K562 (cell line): Measurements from ENCODE around the gene PTH1R. TPM values are rescaled to one million over a fixed set of nuclear protein-coding genes. Genes with fewer than 3 reads are reported as not detected.

Experiments used
- ATAC-seq: fragments of 200-7000 bp; cut with Tn5 transposase; 3 replicates; pipeline ENCODE4 v1.9.1; 2020; ENCODE audit warnings: moderate library complexity
- BruUV-seq: library from RNA; stranded (reverse); fragments of 400-500 nt; replicated peaks from 2 replicates; lab custom pipeline; 2021; lab: Mats Ljungman, UMichigan
- CTCF ChIA-PET: fragments of 300-600 bp; formaldehyde crosslinking; extraction: SDS; loops from one replicate; lab custom pipeline; 2021; ENCODE audit warnings: low intra/inter-chr PET ratio; lab: Yijun Ruan, JAX
- POLR2A ChIA-PET: fragments of 300-600, 350-650 bp; sonication (Branson Sonifier 250); formaldehyde crosslinking; extraction: SDS; loops from one replicate; lab custom pipeline; 2021; ENCODE audit warnings: antibody characterized with exemption, inconsistent platforms; lab: Yijun Ruan, JAX
- DNase-seq, 4 experiments: peaks; one replicate each; pipeline versions ENCODE4 v3.0.0 to v3.0.0-alpha.2; 2011 to 2018; ENCODE audit warnings: low spot score in 3 of 4, mixed read lengths in 3 of 4; ENCODE audit errors: extremely low read depth in 1 of 4
- FAIRE-seq: peaks from 2 replicates; lab custom pipeline; 2011; peaks lifted over from hg19 to GRCh38; lab: Jason Lieb, UNC
- H2AFZ ChIP-seq: 2 replicates; pipeline ENCODE4 v1.6.0; 2011; ENCODE audit warnings: low read depth, low read length, control low read depth, inconsistent platforms
- H3K27ac ChIP-seq: fragments of 200-600 bp; 3 replicates; pipeline ENCODE4 v1.8.0; 2011; ENCODE audit warnings: low read depth, mild to moderate bottlenecking, control low read depth, inconsistent platforms, low read length, moderate library complexity, mixed read lengths; ENCODE audit errors: extremely low read depth
- H3K27me3 ChIP-seq, 2 experiments: fragments of 300-600 bp in 1 of 2; 2 replicates in 1 of 2; 3 replicates in 1 of 2; pipeline versions ENCODE4 v1.6.0 to v1.8.0; 2011; ENCODE audit warnings: inconsistent platforms in 2 of 2, low read length in 2 of 2, mild to moderate bottlenecking in 1 of 2, mixed read lengths in 1 of 2, moderate library complexity in 1 of 2; ENCODE audit not compliant: control insufficient read depth in 2 of 2, insufficient read depth in 2 of 2
- H3K36me3 ChIP-seq: fragments of 300-600 bp; 3 replicates; pipeline ENCODE4 v1.8.0; 2011; ENCODE audit warnings: mild to moderate bottlenecking, low read length, inconsistent platforms; ENCODE audit not compliant: control insufficient read depth, insufficient read depth
- H3K4me1 ChIP-seq, 2 experiments: fragments of 200-600 bp in 1 of 2; replicated peaks in 1 of 2; 2 replicates in 1 of 2; 3 replicates in 1 of 2; pipeline versions ENCODE4 v1.5.1 to v1.8.0; 2011; ENCODE audit warnings: inconsistent platforms in 2 of 2, low read length in 2 of 2, mild to moderate bottlenecking in 1 of 2, mixed read lengths in 1 of 2, moderate library complexity in 1 of 2; ENCODE audit not compliant: control insufficient read depth in 2 of 2, insufficient read depth in 2 of 2
- H3K4me2 ChIP-seq: 2 replicates; pipeline ENCODE4 v1.6.1; 2011; ENCODE audit warnings: low read length, control low read depth, inconsistent platforms, mixed read lengths; ENCODE audit not compliant: insufficient read depth
- H3K4me3 ChIP-seq: fragments of 200-600 bp; sonication (generic), shearing (Covaris generic); 2 replicates; pipeline ENCODE4 v1.5.1; 2016; ENCODE audit warnings: control low read depth, inconsistent platforms
- H3K79me2 ChIP-seq: fragments of 200-600 bp; 3 replicates; pipeline ENCODE4 v1.8.0; 2011; ENCODE audit warnings: low read length, inconsistent platforms; ENCODE audit not compliant: control insufficient read depth, insufficient read depth
- H3K9ac ChIP-seq, 2 experiments: 2 replicates each; pipeline versions ENCODE4 v1.6.0 to v1.6.1; 2011; ENCODE audit warnings: low read depth in 2 of 2, low read length in 2 of 2, control low read depth in 1 of 2, inconsistent platforms in 1 of 2, mild to moderate bottlenecking in 1 of 2, mixed read lengths in 1 of 2; ENCODE audit not compliant: insufficient read depth in 1 of 2
- H3K9me1 ChIP-seq: one replicate; pipeline ENCODE4 v1.6.0; 2011; ENCODE audit warnings: inconsistent platforms, mild to moderate bottlenecking, low read length, moderate library complexity; ENCODE audit not compliant: control insufficient read depth, insufficient read depth
- H3K9me3 ChIP-seq: replicated peaks from 2 replicates; pipeline ENCODE4 v1.5.1; 2011; ENCODE audit warnings: low read depth, low read length, inconsistent platforms; ENCODE audit not compliant: control insufficient read depth, insufficient read depth
- H4K20me1 ChIP-seq: replicated peaks from 2 replicates; pipeline ENCODE4 v1.6.1; 2011; ENCODE audit warnings: low read length, inconsistent platforms, mixed read lengths; ENCODE audit not compliant: control insufficient read depth, insufficient read depth
- ATF4 ChIP-seq: fragments of 450-650 bp; formaldehyde crosslinking; IDR thresholded peaks from 2 replicates; pipeline ENCODE4 v1.4.0; 2022; ENCODE audit warnings: mild to moderate bottlenecking, moderate library complexity
- E4F1 ChIP-seq: fragments of 250-450 bp; sonication (Bioruptor Pico); IDR thresholded peaks from 2 replicates; pipeline ENCODE4 v1.5.0; 2021; ENCODE audit warnings: mild to moderate bottlenecking, borderline replicate concordance
- EHMT2 ChIP-seq: fragments of 450-650 bp; IDR thresholded peaks from 2 replicates; pipeline ENCODE4 v1.6.1; 2018; ENCODE audit warnings: antibody characterized with exemption
- ELF4 ChIP-seq: fragments of 450-650 bp; formaldehyde crosslinking; IDR thresholded peaks from 2 replicates; pipeline ENCODE4 v1.4.0; 2022; ENCODE audit warnings: missing genetic modification characterization
- KAT2B ChIP-seq: IDR thresholded peaks from one replicate; pipeline ENCODE4 v1.6.1; 2012; ENCODE audit warnings: low read depth, mild to moderate bottlenecking, control low read depth, inconsistent platforms, low read length, moderate library complexity
- KDM5B ChIP-seq: fragments of 200-600 bp; sonication (generic); IDR thresholded peaks from 2 replicates; pipeline ENCODE4 v1.6.1; 2012; ENCODE audit warnings: low read depth, mild to moderate bottlenecking, moderate library complexity, low read length, control low read depth, inconsistent platforms; ENCODE audit not compliant: insufficient replicate concordance
- MAFK ChIP-seq: IDR thresholded peaks from 2 replicates; pipeline ENCODE4 v1.6.1; 2011; ENCODE audit warnings: low read length, improper control_type of control experiment
- MEF2A ChIP-seq: IDR thresholded peaks from 2 replicates; pipeline ENCODE4 v1.6.1; 2011; ENCODE audit warnings: low read depth, mild to moderate bottlenecking, low read length, moderate library complexity; ENCODE audit not compliant: control insufficient read depth
- MTA2 ChIP-seq: fragments of 450-650 bp; IDR thresholded peaks from 2 replicates; pipeline ENCODE4 v1.6.1; 2016; ENCODE audit warnings: low read depth
- PHTF2 ChIP-seq: fragments of 250-450 bp; sonication (Bioruptor Pico); IDR thresholded peaks from 2 replicates; pipeline ENCODE4 v1.5.0; 2021; ENCODE audit warnings: mild to moderate bottlenecking
- POLR3G ChIP-seq: IDR thresholded peaks from 2 replicates; pipeline ENCODE4 v1.6.1; 2011; ENCODE audit not compliant: insufficient read length, insufficient replicate concordance; ENCODE audit errors: extremely low read depth
- RBM22 ChIP-seq: fragments of 200-400 bp; formaldehyde crosslinking; IDR thresholded peaks from 2 replicates; pipeline ENCODE4 v1.6.1; 2018; ENCODE audit warnings: low read length, low read depth; ENCODE audit not compliant: poor library complexity, severe bottlenecking
- ZBTB1 ChIP-seq: sonication (generic); formaldehyde crosslinking; IDR thresholded peaks from 2 replicates; pipeline ENCODE4 v1.8.1; 2023; ENCODE audit warnings: missing genetic modification reagents, low read depth, mild to moderate bottlenecking, borderline replicate concordance
- ZBTB7A ChIP-seq: IDR thresholded peaks from 2 replicates; pipeline ENCODE4 v1.6.1; 2011; ENCODE audit warnings: low read depth, mild to moderate bottlenecking, low read length, moderate library complexity, borderline replicate concordance; ENCODE audit not compliant: control insufficient read depth
- ZNF232 ChIP-seq: sonication (generic); formaldehyde crosslinking; IDR thresholded peaks from 2 replicates; pipeline ENCODE4 v1.8.0; 2022; ENCODE audit warnings: mild to moderate bottlenecking, missing genetic modification reagents
- ZNF347 ChIP-seq: fragments of 450-650 bp; formaldehyde crosslinking; IDR thresholded peaks from 2 replicates; pipeline ENCODE4 v1.4.0; 2020; ENCODE audit warnings: low read depth, mild to moderate bottlenecking, moderate library complexity
- ZNF431 ChIP-seq: sonication (generic); formaldehyde crosslinking; IDR thresholded peaks from 2 replicates; pipeline ENCODE4 v1.8.0; 2022; ENCODE audit warnings: mild to moderate bottlenecking, missing genetic modification reagents
- ZNF561 ChIP-seq: fragments of 450-650 bp; formaldehyde crosslinking; conservative IDR thresholded peaks from 2 replicates; pipeline ENCODE4 v1.4.0; 2020; ENCODE audit warnings: mild to moderate bottlenecking, moderate library complexity
- ZNF57 ChIP-seq: fragments of 450-650 bp; formaldehyde crosslinking; IDR thresholded peaks from 2 replicates; pipeline ENCODE4 v1.4.0; 2020; ENCODE audit warnings: mild to moderate bottlenecking, moderate library complexity
- WGBS: fragments of 100-300 bp; shearing (Covaris generic); methylation state at CpG from one replicate; pipeline ENCODE4 v1.1.6; 2016; ENCODE audit warnings: low coverage, mixed read lengths; ENCODE audit not compliant: insufficient coverage; ENCODE audit errors: missing lambda C conversion rate; 5-methylcytosine and 5-hydroxymethylcytosine counted together
- in situ Hi-C: fragments of 300-500 bp; cut with MboI; formaldehyde crosslinking; loops from 4 replicates; pipeline ENCODE4 v1.15.0; 2018; ENCODE audit warnings: inconsistent platforms, mixed read lengths
- intact Hi-C: fragments of 100-400 bp; cut with micrococcal nuclease; formaldehyde crosslinking; loops from 2 replicates; pipeline ENCODE4 v1.14.2; 2022
- polyA plus RNA-seq, 8 experiments: library from polyadenylated mRNA; depleted of rRNA in 4 of 8; stranded (reverse) in 5 of 8; unstranded in 3 of 8; fragments of >200 nt; fragmentation: Nextera tagmentation in 2 of 8; fragmentation: Illumina TruSeq in 1 of 8; extraction: Ambion mirVana in 2 of 8; extraction: Trizol in 1 of 8; gene quantifications; 2 replicates each; pipeline versions ENCODE4 v1.2.1 to v1.2.3, GENCODE V29; 2011 to 2014; ENCODE audit warnings: inconsistent platforms in 1 of 8, missing spikeins in 1 of 8
- total RNA-seq, 7 experiments: library from RNA; depleted of rRNA in 6 of 7; stranded (reverse); fragments of >200 nt in 6 of 7; fragmentation: Illumina TruSeq in 2 of 7; extraction: Trizol in 2 of 7; gene quantifications; 2 replicates each; pipeline versions ENCODE4 v1.2.1 to v1.2.3, GENCODE V29; 2011 to 2021; ENCODE audit warnings: low replicate concordance in 1 of 7

Gene PTH1R
- total and polyA plus RNA-seq, 9 of the 15 experiments (the other 6 are each of a cell fraction or from before 2014, with no cell fraction given) = not detected

- no peak for TF ChIP-seq E4F1 (CRISPR knock-in tag)
- TF ChIP-seq KAT2B = no peak
- TF ChIP-seq MAFK = no peak
- TF ChIP-seq ELF4 (CRISPR knock-in tag) = 0 out of 2 replicates have a peak, but pooled peaks have one; percentile 18
- no peak for TF ChIP-seq ZNF431 (CRISPR knock-in tag)
- no peak for TF ChIP-seq MEF2A
- no peak for TF ChIP-seq EHMT2
- TF ChIP-seq ZNF347 (CRISPR knock-in tag) = no peak
These were observed 19.8 kb upstream of the PTH1R start (continued) for GRCh38 chr3:46857485-46858341.

GRCh38 chr3:46858456-46858855, 19.1 kb upstream of the PTH1R start:
- ATAC-seq (no peak), FAIRE-seq (no peak), DNase-seq (no peak)
- 1% methylated on average over 6 of the region's 6 CpGs for WGBS
- H4K20me1 ChIP-seq = 0 out of 2 replicates have a peak, but pooled peaks cover 7% of the 10 kb centered on the region
- ChIA-PET CTCF (no interaction called here), POLR2A (interaction anchor here (1.3 kb wide), 1 partner anchor 8 kb away, joined by 3 read pairs; no protein-coding TSS in a partner anchor)
- peaks cover 16 to 67% of the 10 kb centered on the region in 2 experiments; a peak in 4 of 5 replicates for H3K27me3 ChIP-seq
- H3K4me2 ChIP-seq = no peak overlapping the region
- no peaks in the 10 kb centered on the region for H3K79me2 ChIP-seq
- BruUV-seq = no TSS peak
- H3K9me1 ChIP-seq = no peaks in the 10 kb centered on the region
- in situ Hi-C loops (no loop called here), intact Hi-C loops (no loop called here)
- no peak overlapping the region for H3K4me3 ChIP-seq
- peaks cover 0 to 5% of the 10 kb centered on the region in 2 experiments; a peak in 2 of 5 replicates for H3K4me1 ChIP-seq
- no peaks in the 10 kb centered on the region for H3K9me3 ChIP-seq
- no peak overlapping the region for H3K27ac ChIP-seq
- no peaks in the 10 kb centered on the region for H3K36me3 ChIP-seq
- no peak overlapping the region for H3K9ac ChIP-seq
- H2AFZ ChIP-seq = no peak overlapping the region
- TF ChIP-seq MAFK = no peak
- TF ChIP-seq ZBTB7A = no peak
- TF ChIP-seq MTA2 = no peak
- TF ChIP-seq POLR3G = no peak
- TF ChIP-seq ZBTB1 (CRISPR knock-in tag) = no peak
- no peak for TF ChIP-seq ZNF57
- TF ChIP-seq ZNF561 (CRISPR knock-in tag) = no peak
- no peak for TF ChIP-seq RBM22
- TF ChIP-seq PHTF2 = no peak
- TF ChIP-seq ZNF232 = no peak
- no peak for TF ChIP-seq KDM5B
- TF ChIP-seq ATF4 = no peak
